Endothelial cell (in vitro differentiated cells): Measurements from ENCODE around the gene CDR2. TPM values are rescaled to one million over a fixed set of nuclear protein-coding genes. Genes with fewer than 3 reads are reported as not detected.

Experiments used
- DNase-seq: peaks from one replicate; pipeline ENCODE4 v3.0.0; 2021; ENCODE audit warnings: low spot score
- H3K27ac Mint-ChIP-seq: one replicate; pipeline ENCODE4 v1.8.0; 2021; ENCODE audit warnings: mixed read lengths, inconsistent platforms; ENCODE audit not compliant: unreplicated experiment
- H3K27me3 Mint-ChIP-seq: one replicate; pipeline ENCODE4 v1.8.0; 2021; ENCODE audit warnings: mild to moderate bottlenecking, moderate library complexity, mixed read lengths, inconsistent platforms; ENCODE audit not compliant: unreplicated experiment
- H3K36me3 Mint-ChIP-seq: one replicate; pipeline ENCODE4 v1.8.0; 2021; ENCODE audit warnings: mild to moderate bottlenecking, low read depth, mixed read lengths, inconsistent platforms; ENCODE audit not compliant: unreplicated experiment
- H3K4me1 Mint-ChIP-seq: one replicate; pipeline ENCODE4 v1.8.0; 2021; ENCODE audit warnings: mild to moderate bottlenecking, mixed read lengths, inconsistent platforms; ENCODE audit not compliant: unreplicated experiment
- H3K4me3 Mint-ChIP-seq: one replicate; pipeline ENCODE4 v1.8.0; 2021; ENCODE audit warnings: mild to moderate bottlenecking, mixed read lengths, inconsistent platforms; ENCODE audit not compliant: unreplicated experiment
- H3K9me3 Mint-ChIP-seq: one replicate; pipeline ENCODE4 v1.8.0; 2021; ENCODE audit warnings: mixed read lengths, inconsistent platforms; ENCODE audit not compliant: unreplicated experiment
- total RNA-seq: library from RNA; stranded (reverse); fragmentation: NEBNext Ultra II Directional; extraction: Animal tissue kit (Norgen Biotek cat#: 25700); gene quantifications from one replicate; pipeline ENCODE4 v1.2.1, GENCODE V29; 2021; ENCODE audit not compliant: unreplicated experiment
- TF ChIP-seq, protein P1 (sequence below): fragments of 200-600 bp; sonication (generic); IDR thresholded peaks from one replicate; pipeline ENCODE4 v1.5.0; 2021; ENCODE audit warnings: antibody characterized with exemption; ENCODE audit not compliant: unreplicated experiment

The CDR2 gene
- total RNA-seq, 1 donor from 2014 or later: 26.3 TPM

DNA sequence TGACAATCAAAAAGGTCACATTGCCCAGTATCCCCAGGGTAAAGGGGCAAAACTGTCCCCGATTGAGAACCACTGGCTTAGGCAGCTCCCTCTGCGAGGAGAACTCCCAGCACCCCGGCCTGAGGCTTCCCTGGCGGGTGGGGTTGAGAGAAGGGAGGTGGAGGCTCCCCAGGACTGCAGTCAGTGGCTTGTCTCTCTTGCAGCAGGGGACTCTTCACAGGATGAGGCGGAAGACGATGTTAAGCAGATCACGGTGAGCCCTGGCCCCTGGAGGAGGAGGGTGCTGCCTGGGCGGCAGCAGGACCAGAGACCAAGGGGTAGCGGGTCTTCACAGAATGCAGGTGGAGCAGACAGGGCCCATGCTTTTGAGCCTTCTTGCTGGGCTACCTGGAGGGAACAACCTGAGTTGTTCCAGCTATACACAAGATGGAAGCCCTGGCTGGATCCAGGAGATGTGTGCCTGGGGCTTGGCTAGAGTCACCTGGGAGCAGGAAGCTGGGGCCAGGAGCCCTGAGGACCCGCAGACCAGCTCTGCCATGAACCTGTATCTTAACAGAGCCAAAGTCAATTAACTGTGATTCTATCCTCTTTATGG, 60.4 kb downstream of the CDR2 start:
- peaks cover 2% of the 10 kb centered on the region for H3K27me3 Mint-ChIP-seq
- no peaks in the 10 kb centered on the region for H3K9me3 Mint-ChIP-seq
- TF ChIP-seq, protein P1, sequence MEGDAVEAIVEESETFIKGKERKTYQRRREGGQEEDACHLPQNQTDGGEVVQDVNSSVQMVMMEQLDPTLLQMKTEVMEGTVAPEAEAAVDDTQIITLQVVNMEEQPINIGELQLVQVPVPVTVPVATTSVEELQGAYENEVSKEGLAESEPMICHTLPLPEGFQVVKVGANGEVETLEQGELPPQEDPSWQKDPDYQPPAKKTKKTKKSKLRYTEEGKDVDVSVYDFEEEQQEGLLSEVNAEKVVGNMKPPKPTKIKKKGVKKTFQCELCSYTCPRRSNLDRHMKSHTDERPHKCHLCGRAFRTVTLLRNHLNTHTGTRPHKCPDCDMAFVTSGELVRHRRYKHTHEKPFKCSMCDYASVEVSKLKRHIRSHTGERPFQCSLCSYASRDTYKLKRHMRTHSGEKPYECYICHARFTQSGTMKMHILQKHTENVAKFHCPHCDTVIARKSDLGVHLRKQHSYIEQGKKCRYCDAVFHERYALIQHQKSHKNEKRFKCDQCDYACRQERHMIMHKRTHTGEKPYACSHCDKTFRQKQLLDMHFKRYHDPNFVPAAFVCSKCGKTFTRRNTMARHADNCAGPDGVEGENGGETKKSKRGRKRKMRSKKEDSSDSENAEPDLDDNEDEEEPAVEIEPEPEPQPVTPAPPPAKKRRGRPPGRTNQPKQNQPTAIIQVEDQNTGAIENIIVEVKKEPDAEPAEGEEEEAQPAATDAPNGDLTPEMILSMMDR: no peak
- H3K4me1 Mint-ChIP-seq: no peaks in the 10 kb centered on the region
- no peak for DNase-seq
- no peak overlapping the region for H3K27ac Mint-ChIP-seq
- peaks cover 30% of the 10 kb centered on the region for H3K36me3 Mint-ChIP-seq
- H3K4me3 Mint-ChIP-seq: no peak overlapping the region

DNA sequence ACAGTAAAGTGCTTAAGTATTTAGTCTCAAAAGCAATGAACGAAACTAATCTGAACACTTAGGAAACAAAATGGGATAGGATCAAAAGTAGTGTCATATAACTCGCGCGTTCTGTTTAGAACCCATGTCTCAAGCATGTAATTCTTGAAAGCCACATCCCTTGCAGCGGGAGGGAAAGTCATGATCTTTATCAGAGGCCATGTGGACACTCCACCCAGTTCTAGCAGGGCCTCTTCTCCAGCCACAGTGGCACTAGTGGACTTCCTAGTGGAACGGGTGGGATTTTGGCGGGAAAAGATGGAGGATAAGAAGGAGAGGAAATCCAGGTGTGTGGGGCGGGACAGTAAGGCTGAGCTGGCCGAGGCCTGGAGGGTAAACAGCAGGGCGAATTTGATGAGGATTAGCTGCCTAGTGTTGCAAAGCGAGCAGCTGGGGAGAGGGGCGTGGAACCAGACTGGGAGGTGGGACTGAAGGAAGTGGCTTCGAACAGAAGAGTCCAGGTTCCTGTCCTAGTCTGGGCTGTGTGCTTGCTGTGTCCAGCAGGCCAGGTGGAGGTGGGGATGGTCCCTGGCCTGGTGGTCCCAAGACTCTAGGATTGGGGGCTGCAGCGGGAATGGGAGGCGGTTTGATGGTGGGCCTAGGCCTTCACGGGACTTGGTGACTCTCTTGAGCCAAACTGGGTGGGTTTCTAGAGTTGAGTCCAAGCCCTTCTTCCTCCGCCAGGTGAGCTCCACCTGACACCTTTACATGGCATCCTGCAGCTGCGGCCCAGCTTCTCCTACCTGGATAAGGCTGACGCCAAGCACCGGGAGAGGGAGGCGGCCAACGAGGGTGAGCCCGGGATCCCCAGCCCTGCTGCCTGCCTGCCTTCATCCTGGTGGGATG, 61.3 kb downstream of the CDR2 start:
- TF ChIP-seq, protein P1: no peak
- no peak for DNase-seq
- H3K9me3 Mint-ChIP-seq: no peaks in the 10 kb centered on the region
- peak overlapping the region; percentile 11 for H3K27ac Mint-ChIP-seq
- peak overlapping the region; percentile 76 for H3K4me3 Mint-ChIP-seq
- peaks cover 28% of the 10 kb centered on the region for H3K36me3 Mint-ChIP-seq
- no peaks in the 10 kb centered on the region for H3K4me1 Mint-ChIP-seq
- H3K27me3 Mint-ChIP-seq: peaks cover 5% of the 10 kb centered on the region

DNA sequence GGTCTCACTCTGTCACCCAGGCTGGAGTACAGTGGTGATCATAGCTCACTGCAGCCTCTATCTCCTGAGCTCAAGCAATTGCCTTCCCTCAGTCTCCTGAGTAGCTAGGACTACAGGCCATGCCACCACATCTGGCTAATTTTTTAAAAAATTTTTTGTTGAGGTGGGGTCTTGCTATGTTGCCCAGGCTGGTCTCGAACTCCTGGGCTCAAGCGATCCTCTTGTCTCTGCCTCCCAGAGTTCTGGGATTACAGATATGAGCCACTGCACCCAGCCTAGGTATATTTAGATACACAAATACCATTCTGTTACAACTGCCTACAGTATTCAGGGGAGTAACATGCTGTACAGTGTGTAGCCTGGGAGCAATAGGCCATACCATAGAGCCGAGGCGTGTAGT, 62.9 kb downstream of the CDR2 start:
- peaks cover 28% of the 10 kb centered on the region for H3K36me3 Mint-ChIP-seq
- H3K4me1 Mint-ChIP-seq: no peaks in the 10 kb centered on the region
- TF ChIP-seq, protein P1: no peak
- H3K27ac Mint-ChIP-seq: no peak overlapping the region
- H3K9me3 Mint-ChIP-seq: no peaks in the 10 kb centered on the region
- H3K27me3 Mint-ChIP-seq: peaks cover 5% of the 10 kb centered on the region
- DNase-seq: no peak
- no peak overlapping the region for H3K4me3 Mint-ChIP-seq

DNA sequence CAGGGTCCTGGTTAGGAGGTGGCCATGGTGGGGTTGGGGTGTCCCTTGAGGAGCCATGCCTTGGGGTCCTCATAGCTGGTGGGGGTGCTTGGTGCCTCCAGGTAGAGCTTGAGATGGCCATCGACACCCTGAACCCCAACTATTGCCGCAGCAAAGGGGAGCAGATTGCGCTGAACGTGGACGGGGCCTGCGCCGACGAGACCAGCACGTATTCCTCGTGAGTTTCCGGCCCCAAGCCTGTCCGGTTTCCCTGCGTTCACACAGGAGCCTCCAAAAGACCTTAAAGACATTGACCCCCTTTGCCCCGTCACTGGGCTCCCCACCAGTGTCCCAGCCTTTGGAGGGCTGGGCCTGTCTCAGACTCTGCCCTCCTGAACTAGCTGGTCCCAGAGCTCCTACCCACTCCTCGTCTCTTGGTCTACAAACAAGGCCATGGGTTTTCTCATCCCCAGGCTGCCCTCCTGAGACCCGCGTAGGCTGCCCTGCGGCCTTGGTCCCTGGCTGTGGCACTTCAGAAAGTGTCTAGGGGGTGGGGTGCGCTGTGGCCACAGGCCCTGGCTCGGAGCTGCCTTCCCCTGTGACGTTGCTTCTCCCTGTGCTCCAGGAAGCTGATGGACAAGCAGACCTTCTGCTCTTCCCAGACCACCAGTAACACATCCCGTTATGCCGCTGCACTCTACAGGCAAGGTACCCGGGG, 65.4 kb downstream of the CDR2 start:
- Mint-ChIP-seq H3K9me3 (no peaks in the 10 kb centered on the region), H3K4me3 (no peak overlapping the region), H3K36me3 (peaks cover 31% of the 10 kb centered on the region), H3K27me3 (peaks cover 5% of the 10 kb centered on the region), H3K4me1 (no peaks in the 10 kb centered on the region), H3K27ac (no peak overlapping the region)
- DNase-seq: no peak
- TF ChIP-seq, protein P1: no peak
